HL-60/S4 treated with retinoic acid at 250 ng/mL for 4 days and 3 days (cell line): ENCODE data around the gene NEDD1.

Experiments
- in situ Hi-C: fragments of 300-500 bp; cut with MboI; formaldehyde crosslinking; loops from 2 replicates; pipeline ENCODE4 v1.7.0; 2022; ENCODE audit warnings: low sequenced_read_pairs

Gene NEDD1, protein sequence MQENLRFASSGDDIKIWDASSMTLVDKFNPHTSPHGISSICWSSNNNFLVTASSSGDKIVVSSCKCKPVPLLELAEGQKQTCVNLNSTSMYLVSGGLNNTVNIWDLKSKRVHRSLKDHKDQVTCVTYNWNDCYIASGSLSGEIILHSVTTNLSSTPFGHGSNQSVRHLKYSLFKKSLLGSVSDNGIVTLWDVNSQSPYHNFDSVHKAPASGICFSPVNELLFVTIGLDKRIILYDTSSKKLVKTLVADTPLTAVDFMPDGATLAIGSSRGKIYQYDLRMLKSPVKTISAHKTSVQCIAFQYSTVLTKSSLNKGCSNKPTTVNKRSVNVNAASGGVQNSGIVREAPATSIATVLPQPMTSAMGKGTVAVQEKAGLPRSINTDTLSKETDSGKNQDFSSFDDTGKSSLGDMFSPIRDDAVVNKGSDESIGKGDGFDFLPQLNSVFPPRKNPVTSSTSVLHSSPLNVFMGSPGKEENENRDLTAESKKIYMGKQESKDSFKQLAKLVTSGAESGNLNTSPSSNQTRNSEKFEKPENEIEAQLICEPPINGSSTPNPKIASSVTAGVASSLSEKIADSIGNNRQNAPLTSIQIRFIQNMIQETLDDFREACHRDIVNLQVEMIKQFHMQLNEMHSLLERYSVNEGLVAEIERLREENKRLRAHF

DNA sequence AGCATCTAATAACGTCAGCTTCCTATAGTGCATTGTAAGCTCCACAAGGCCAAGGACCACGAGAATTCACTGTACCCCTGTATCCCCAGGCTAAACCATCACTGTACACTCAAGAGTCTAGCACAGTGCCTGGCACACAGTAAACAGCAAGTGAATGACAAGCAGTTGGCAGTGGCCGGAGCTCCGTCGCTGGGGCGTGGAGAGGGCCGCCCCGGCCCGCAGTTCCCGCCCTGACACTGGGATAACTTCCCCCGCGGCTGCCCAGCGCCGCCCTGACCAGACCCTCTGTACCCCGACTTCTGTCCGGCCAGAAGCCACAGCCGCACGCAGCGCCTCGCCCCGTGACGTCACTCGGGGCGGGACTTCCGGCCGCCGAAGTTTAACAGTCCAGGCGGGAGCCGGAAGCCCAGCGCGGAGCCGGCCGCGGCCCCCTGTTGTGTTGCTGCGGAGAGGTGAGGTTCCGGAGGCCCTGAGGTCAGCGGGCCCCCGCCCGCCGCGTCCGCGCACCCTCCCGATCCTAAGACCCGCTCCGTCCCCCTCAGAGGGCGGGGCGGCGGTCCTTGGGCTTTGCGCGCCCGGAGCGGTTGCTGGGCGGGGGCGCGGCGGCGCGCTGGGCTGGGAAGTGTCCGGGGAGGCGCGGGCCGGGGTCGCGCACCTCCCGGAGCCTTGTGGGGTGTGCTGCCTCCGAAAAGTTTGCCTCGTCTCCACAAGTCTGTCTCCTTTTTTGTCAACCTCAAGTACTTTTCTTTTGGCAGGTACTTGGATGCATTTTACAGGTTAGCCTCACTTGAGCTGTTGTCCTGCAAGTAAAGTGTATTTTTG, at the start of gene NEDD1:
Gene NEDD1, plus strand, starts transcription at position 409 of the 822 bp plus-strand sequence. CDS start 2,503 bp downstream, outside the sequence.
- in situ Hi-C loops, result no loop called here

DNA sequence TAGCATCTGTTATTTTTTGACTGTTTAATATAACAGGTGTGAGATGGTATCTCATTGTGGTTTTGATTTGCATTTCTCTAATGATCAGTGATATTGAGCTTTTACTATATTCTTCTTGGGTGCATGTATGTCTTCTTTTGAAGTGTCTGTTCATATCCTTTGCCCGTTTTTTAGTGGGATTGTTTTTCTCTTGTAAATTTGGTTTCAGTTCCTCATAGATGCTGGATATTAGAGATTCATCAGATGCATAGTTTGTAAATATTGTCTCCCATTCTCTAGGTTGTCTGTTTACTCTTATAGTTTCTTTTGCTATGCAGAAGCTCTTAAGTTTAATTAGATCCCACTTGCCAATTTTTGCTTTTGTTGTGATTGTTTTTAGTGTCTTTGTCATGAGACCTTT, 48.9 kb upstream of the NEDD1 start:
- in situ Hi-C loops, result no loop called here

DNA sequence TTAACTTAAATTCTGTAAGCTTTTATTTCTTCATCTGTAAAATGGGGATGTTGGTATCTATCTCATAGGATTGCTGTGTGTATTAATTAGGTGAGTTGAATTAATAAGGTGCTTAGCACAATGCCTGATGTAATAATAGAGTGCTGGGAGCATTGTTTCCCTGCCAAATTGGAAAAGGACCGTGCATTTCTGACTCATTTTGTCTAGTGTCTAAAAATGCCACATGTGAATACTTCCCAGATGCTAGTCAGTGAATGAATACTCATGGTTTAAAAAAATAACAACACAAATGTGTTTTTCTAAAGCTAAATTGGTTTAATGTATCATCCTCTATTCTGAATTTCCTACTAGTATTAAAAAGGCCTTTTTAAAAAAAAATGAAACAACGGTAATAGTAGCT, 45.4 kb upstream of the NEDD1 start:
- in situ Hi-C loops, result no loop called here

DNA sequence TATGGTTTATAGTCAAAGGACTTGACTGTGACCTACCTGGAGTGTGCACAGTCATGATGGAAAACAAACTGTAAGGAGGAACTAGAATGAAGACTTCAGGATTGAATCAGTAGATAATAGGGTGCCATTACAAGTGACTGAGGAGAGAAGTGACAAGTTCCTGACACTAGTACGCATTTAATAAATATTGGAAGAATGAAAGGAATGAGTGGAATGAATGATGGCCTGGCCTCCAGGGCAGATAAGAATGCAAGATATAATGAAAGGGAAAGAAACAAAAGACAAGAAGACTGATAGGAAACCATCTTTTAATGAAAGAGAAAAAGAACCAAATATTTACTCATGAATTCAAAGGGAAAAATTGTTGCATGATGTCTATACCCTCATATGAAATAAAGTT, 44.7 kb upstream of the NEDD1 start:
- in situ Hi-C loops, result no loop called here

DNA sequence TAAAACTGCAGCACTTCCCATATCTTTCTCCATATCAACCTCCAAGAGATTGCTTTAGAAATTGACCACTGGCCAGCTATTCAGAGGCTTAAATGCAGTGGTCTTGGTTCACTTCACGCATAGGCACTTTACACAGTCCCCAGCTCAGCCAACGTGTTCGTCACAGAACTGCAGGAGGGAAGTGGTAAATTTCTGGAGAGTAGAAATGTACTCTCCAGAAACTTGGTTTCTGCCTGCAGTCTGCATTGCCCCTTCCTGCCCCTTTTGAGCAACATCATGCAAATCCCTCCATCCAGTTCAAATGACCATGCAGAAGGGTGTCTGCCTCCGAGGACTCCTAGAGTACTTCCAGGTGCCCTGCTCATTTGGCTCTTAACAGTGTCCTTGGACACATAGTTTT, 42.7 kb upstream of the NEDD1 start:
- in situ Hi-C loops, result no loop called here

DNA sequence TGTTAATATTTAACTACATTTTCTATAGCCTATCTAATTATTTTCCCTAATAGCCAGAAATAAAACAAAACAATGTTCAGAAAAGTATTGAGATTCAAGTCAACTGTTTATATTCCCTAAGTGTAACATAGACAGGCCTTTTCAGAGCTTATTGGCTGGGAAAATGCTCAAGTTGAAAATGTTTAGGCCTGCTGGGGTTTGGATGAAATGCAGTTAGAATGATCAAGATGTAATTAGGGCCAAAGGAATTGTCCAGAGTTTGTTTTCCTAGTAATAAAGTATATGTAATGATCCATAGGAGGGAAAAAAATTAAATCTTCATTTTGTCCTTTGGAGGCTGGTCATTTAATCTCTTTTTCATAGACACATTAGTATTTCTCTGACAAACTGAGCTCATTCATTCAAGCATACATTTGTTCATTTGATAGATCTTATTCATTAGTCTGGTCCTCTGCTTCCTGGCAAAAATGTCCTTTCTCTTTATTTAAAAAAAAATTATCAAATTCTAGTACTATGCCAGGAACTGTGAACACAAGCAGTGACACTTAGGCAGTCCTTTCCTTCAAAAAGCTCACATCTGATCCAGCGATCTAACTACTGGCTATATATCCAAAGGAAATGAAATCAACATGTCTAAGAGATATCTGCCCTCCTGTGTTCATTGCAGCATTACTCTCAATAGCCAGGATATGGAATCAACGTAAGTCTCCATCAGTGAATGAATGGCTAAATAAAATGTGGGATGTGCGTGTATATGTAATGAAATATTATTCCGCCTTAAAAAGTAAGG, 40.1 kb upstream of the NEDD1 start:
- in situ Hi-C loops, result no loop called here

DNA sequence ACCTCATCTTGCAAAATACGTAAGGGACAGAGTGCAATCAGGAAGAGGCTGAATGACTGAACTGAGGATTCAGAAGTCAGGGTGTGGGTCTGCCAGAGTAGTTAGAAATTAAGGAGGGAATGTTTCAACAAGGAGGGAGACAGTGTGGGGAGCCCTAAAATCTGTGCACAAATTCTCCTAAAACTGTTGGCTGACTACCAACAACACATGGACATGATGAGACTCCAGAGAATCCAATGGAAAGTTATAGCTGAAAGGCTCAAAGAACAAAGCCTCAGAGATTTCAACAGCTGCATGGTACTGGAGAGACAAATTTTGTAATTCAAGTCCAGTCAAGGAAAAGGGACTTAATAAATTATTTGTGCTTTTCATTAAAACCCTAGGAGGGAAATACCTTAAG, 36.1 kb upstream of the NEDD1 start:
- in situ Hi-C loops, result no loop called here

DNA sequence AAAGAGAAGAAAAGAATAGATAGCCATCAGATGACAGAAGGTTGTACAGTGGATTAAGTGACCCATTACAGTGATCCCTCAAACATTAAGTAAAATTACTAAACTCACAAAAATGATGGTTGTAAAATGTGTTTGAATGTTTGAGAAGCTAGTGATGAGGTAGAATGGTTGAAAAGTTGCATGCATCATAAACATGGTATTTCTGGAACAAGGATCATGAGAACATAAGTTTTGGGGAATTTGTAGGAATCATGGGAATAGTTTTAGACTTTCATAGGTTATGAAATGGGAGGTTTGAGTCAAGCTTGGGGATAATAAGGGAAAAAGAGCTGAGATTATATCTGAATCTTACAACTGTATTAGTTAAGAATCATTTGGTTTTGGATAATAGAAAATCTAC, 34.1 kb upstream of the NEDD1 start:
- in situ Hi-C loops, result no loop called here

DNA sequence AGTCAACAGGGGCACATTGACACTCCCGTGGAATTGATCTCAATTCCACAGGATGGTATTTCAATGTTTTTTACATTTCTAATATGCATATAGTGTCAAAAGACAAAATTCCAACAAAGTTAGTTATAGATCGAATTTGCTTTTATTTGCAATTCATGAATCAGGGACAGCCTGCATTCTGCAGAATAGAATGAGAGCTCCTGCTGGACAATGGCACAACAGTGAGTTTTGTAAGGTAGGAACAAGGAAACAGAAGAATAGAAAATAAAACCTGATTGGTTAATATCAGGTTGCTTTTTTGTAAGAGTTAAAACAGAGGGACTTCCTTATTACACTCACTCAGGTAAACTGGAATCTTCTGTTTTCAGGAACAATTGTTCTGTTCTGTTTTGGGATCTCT, 32.8 kb upstream of the NEDD1 start:
- in situ Hi-C loops, result no loop called here

DNA sequence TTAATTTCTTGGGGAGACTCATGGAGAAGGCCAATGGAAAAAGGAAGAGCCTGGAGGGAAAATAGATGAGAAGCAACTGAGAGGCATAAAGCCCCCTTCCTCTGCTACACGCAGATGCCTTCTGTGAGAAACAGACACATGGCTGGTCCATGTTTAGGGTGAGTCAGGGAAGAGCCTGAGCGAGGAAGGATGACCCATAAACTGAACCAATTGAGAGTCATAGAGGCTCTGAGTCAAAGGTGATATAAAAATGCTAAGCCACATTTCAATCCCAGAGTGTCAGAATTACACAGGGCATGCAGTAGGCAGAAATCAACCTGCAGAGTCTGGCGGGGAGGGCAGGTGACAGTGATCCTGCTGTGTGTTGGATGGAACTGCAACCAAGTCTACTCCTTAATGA, 30.1 kb upstream of the NEDD1 start:
- in situ Hi-C loops, result no loop called here

DNA sequence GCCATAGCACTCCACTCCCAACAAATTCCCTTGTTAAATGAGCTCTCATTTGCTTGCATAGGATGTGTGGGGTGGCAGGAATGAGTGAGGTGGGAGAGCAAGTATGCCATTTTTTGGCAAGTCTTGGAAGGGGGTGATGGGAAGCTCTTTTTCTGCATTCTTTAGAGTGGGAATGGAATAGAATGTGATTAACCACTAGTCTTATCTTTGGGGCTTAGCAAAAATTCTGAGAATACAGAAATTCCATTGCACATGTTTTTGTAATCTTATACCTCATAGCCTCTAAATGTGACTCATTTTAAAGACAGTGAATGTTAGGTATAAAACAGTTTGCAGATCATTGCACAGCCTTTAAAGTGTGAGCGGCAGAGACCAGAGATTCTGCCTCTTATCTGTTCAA, 28.4 kb upstream of the NEDD1 start:
- in situ Hi-C loops, result no loop called here

DNA sequence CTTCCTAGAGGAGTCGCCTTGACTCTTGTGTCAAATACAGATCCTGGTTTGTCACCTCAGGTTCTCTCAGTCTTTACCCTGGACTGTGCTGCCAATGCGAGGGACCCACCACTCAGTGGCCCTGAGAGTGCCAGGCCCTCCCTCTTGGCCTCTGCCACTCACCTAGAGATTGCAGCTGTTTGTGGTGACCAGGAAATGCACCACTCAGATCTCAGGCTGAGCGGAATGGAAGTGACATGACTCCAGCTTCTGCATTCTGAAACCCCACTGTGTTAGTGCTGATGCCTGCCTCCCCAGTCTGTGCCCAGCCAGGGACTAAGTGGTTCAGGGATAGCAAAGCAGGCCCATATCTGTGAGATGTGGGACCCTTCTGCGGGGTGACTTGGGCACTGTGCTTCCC, 27.8 kb upstream of the NEDD1 start:
- in situ Hi-C loops, result no loop called here

DNA sequence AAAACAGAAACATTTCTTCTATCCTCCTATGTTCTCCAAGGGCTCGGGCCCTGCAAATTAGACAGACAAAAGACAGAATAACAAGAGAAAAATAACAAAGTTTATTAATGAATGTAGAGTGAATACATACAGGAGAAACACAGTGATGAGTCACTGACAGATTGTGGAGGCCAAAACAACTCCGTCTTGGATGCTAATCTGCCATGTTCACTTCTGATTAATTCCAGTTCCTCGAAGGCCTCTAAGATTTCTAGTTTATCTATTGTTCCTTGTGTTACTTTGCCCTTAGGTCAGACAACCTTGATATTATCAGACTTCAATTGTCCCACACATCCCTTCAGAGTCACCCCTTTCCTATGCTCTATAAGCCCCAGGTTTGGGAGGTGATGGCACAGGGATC, 26.8 kb upstream of the NEDD1 start:
- in situ Hi-C loops, result no loop called here

DNA sequence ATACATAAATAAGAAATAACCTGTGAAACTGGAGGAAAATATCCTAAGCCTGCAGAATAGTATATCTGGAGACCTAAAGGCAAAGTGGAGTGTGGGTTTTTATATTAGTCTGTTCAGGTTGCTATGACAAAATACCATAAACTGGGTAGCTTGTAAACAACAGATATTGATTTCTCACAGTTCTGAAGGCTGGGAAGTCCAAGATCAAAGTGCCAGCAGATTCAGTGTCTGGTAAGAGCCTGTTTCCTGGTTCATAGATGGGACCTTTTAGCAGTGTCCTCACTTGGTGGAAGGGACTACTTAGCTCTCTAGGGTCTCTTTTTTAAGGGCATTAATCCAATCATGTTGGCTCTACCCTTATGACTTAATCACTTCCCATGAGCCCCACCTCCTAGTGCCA, 25.4 kb upstream of the NEDD1 start:
- in situ Hi-C loops, result no loop called here

DNA sequence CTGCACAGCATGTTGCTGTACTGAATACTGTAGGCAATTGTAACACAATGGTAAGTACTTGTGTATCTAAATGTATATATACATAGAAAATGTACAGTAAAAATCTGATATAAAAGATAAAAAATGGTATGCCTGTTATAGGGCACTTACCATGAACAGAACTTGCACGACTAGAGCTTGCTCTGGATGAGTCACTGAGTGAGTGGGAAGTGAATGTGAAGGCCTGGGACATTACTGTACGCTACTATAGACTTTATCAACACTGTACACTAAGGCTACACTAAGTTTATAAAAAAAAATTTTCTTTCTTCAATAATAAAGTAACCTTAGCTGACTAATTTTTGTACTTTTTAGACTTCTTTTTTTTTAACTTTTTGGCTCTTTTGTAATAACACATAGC, 24.2 kb upstream of the NEDD1 start:
- in situ Hi-C loops, result no loop called here

DNA sequence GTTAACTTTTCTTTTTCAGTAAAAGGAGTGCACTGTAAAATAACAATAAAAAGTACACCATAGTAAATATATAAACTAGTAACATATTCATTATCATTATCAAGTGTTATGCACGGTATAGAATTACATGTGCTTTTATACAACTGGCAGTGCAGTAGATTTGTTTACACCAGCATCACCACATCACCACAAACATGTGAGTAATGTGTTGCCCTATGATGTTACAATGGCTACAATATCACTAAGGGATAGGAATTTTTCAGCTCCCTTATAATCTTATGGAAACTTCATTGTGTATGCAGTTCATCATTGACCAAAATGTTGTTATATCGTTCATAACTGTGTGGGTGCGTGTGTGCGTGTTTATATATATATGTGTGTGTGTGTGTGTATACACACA, 23.5 kb upstream of the NEDD1 start:
- in situ Hi-C loops, result no loop called here

DNA sequence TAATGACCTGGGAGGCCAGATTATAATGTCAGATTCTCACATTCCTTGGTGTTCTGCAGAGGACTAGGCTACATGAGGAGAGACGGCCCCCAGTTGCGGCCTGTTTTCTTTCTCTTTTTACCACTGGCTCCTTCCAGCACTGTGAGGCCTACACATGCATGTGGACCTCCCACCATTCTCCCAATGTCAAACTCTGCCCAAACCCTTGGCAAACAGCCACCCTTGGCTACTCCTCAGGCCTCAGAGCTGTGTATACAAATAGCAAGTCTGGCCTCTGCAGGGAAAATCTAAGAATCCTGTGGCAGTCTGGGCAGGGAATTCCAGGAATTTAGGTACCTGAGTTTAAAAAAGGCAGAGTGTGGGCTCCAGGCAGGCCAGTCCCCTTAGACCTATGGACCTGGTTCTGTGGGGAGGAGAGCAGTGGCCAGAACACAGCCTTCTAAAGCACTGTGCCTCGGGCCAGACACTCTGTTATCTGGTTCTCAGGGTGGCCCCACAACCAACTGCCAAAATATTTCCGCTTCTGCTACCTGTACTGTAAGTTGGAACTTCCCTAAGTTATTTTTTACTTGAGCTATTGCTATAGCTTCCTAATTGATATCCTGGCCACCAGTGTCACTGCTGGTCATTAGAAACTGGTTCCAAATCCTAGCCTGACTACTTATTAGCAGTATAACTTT, 19.9 kb upstream of the NEDD1 start:
- in situ Hi-C loops, result no loop called here

DNA sequence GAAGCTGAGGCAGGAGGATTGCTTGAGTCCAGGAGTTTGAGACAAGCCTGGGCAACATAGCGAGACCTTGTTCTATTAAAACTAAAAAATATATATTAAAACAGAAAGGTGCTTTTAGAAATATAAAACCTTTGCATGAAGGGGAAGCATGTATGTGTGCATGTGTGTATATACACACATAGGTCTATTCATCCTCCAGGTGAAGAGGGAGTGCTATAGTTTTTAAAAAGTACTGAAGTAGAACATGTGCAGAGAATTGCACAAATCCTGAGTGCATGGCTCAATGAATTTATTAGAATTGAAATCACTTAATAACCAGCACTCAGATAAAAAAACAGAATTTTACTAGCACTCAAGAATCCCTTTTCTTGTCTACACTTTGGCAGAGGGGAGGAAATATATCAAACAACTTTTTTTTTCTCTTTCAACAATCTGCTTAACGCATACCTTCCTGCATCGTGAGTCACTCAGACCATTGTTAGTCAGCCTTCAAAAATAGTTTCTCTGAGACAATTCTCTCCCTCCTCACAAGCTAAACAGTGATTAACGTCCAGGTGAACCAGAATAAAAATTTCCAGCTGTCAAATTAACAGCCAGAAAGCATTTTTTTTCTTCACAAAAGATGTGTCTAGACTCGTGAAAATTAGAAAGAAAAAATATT, 17.7 kb upstream of the NEDD1 start:
- in situ Hi-C loops, result no loop called here

DNA sequence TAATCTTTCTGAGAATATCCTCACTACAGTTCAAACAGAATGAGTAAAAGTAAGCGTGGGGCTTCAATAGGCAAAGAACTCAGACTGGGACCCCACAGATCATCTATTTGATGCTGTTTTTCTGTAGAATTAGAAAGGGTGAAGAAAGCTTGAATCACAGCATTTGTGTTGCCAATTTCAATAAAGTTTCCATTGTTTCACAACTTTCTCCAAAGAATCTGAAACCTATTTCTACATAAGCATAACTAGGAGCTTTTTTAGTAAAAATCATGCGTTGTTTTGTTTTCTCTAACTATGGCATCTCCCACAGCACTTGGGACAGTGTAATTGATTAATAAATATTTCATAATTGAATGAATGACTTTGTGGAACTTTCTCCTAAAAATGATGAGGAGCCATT, 16.7 kb upstream of the NEDD1 start:
- in situ Hi-C loops, result no loop called here

DNA sequence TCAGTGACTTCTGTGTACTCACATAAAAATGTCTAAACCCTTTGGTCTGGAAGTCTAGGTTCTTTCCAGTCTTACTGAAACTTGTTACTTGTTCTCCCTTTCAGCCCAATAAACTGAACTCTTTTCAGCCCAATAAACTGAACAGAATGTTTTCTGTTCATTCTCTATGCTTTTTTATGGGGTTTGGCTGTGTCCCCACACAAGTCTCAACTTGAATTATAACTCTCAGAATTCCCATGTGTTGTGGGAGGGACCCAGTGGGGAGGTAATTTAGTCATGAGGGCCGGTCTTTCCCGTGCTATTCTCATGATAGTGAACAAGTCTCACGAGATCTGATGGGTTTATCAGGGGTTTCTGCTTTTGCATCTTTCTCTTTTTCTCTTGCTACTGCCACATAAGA, 15.0 kb upstream of the NEDD1 start:
- in situ Hi-C loops, result no loop called here
